SK-N-SH (cell line): ENCODE results near the gene CHST7. TPM values are rescaled to one million over a fixed set of nuclear protein-coding genes. Genes with fewer than 3 reads are reported as not detected.

ENCODE experiments used
- CTCF ChIA-PET: fragments of 300-600, 350-600 bp; formaldehyde crosslinking; extraction: SDS; loops from one replicate; lab custom pipeline; 2021; lab: Yijun Ruan, JAX
- POLR2A ChIA-PET: fragments of 350-600 bp; sonication (Branson Sonifier 250); formaldehyde crosslinking; extraction: SDS; loops from one replicate; lab custom pipeline; 2020; ENCODE audit warnings: antibody characterized with exemption, inconsistent platforms; lab: Yijun Ruan, JAX
- DNase-seq: peaks from one replicate; pipeline ENCODE4 v3.0.0; 2012
- H2AFZ ChIP-seq: fragments of 200-600 bp; sonication (generic); 2 replicates; pipeline ENCODE4 v1.8.1; 2016; ENCODE audit warnings: antibody characterized with exemption, mild to moderate bottlenecking, low read depth
- H3F3A ChIP-seq: fragments of 200-600 bp; sonication (generic); replicated peaks from 2 replicates; pipeline ENCODE3; 2016; ENCODE audit warnings: antibody characterized with exemption, mild to moderate bottlenecking; ENCODE audit not compliant: insufficient read depth
- H3K27ac ChIP-seq, 2 experiments: fragments of 200-500 bp in 1 of 2; fragments of 200-600 bp in 1 of 2; sonication (Bioruptor generic) in 1 of 2; sonication (generic), shearing (Covaris generic) in 1 of 2; 2 replicates each; pipeline versions ENCODE4 v1.5.1 to v1.6.1; 2014 to 2016; ENCODE audit warnings: low read depth in 2 of 2, inconsistent platforms in 1 of 2, low read length in 1 of 2, mild to moderate bottlenecking in 1 of 2, mixed read lengths in 1 of 2
- H3K27me3 ChIP-seq: fragments of 200-600 bp; sonication (generic), shearing (Covaris generic); 2 replicates; pipeline ENCODE4 v1.6.1; 2016; ENCODE audit warnings: mixed run types; ENCODE audit not compliant: insufficient read depth
- H3K36me3 ChIP-seq, 2 experiments: fragments of 200-500 bp in 1 of 2; fragments of 200-600 bp in 1 of 2; sonication (Bioruptor generic) in 1 of 2; sonication (generic) in 1 of 2; replicated peaks in 1 of 2; 2 replicates each; pipeline versions ENCODE3 to v1.5.1; 2014 to 2016; ENCODE audit warnings: low read length in 1 of 2, mild to moderate bottlenecking in 1 of 2; ENCODE audit not compliant: insufficient read depth in 2 of 2, control insufficient read depth in 1 of 2
- H3K4me1 ChIP-seq, 2 experiments: fragments of 200-500 bp in 1 of 2; fragments of 200-600 bp in 1 of 2; sonication (Bioruptor generic) in 1 of 2; sonication (generic), shearing (Covaris generic) in 1 of 2; 2 replicates each; pipeline versions ENCODE4 v1.5.1 to v1.6.1; 2014 to 2016; ENCODE audit warnings: low read depth in 1 of 2, low read length in 1 of 2, mixed run types in 1 of 2; ENCODE audit not compliant: insufficient read depth in 2 of 2, control insufficient read depth in 1 of 2
- H3K4me2 ChIP-seq: fragments of 200-600 bp; sonication (generic), shearing (Covaris generic); 2 replicates; pipeline ENCODE4 v1.6.1; 2017; ENCODE audit warnings: mixed run types
- H3K4me3 ChIP-seq, 2 experiments: fragments of 200-500 bp in 1 of 2; fragments of 200-600 bp in 1 of 2; sonication (Bioruptor generic) in 1 of 2; sonication (generic), shearing (Covaris generic) in 1 of 2; 2 replicates each; pipeline versions ENCODE4 v1.5.1 to v1.8.1; 2014 to 2016; ENCODE audit warnings: low read depth in 2 of 2, inconsistent platforms in 1 of 2, low read length in 1 of 2, mild to moderate bottlenecking in 1 of 2, mixed read lengths in 1 of 2, moderate library complexity in 1 of 2
- H3K79me2 ChIP-seq: fragments of 200-600 bp; sonication (generic); 2 replicates; pipeline ENCODE4 v1.8.1; 2017; ENCODE audit warnings: mild to moderate bottlenecking; ENCODE audit not compliant: insufficient read depth
- H3K9ac ChIP-seq: fragments of 200-600 bp; sonication (generic); 2 replicates; pipeline ENCODE4 v1.6.1; 2017; ENCODE audit warnings: mixed run types
- H3K9me2 ChIP-seq: fragments of 200-600 bp; sonication (generic); 2 replicates; pipeline ENCODE4 v1.6.1; 2017; ENCODE audit warnings: mixed run types
- H3K9me3 ChIP-seq: fragments of 200-600 bp; sonication (generic); 2 replicates; pipeline ENCODE4 v1.6.1; 2017; ENCODE audit warnings: mixed run types, mild to moderate bottlenecking, moderate library complexity
- H4K20me1 ChIP-seq: fragments of 200-600 bp; sonication (generic); 2 replicates; pipeline ENCODE4 v1.6.1; 2017; ENCODE audit warnings: mild to moderate bottlenecking, mixed run types; ENCODE audit not compliant: insufficient read depth
- CTCF ChIP-seq: fragments of 200-600 bp; sonication (generic); IDR thresholded peaks from 2 replicates; pipeline ENCODE4 v1.6.1; 2017; ENCODE audit warnings: antibody characterized with exemption, mild to moderate bottlenecking, moderate library complexity
- ELF1 ChIP-seq: IDR thresholded peaks from 2 replicates; pipeline ENCODE4 v1.4.0; 2012
- EP300 ChIP-seq, 2 experiments: IDR thresholded peaks; 2 replicates each; pipeline versions ENCODE4 v1.4.0 to v1.6.1; 2012; ENCODE audit warnings: borderline replicate concordance in 1 of 2, low read depth in 1 of 2, low read length in 1 of 2
- EZH2phosphoT487 ChIP-seq: fragments of 200-600 bp; sonication (generic); IDR thresholded peaks from 2 replicates; pipeline ENCODE4 v1.6.1; 2017; ENCODE audit warnings: low read depth, mixed run types, mild to moderate bottlenecking, antibody characterized with exemption, moderate library complexity, borderline replicate concordance
- FOSL2 ChIP-seq: IDR thresholded peaks from 2 replicates; pipeline ENCODE4 v1.4.0; 2012; ENCODE audit warnings: low read depth, mild to moderate bottlenecking, moderate library complexity, borderline replicate concordance
- FOXJ3 ChIP-seq: sonication (generic); formaldehyde crosslinking; IDR thresholded peaks from 2 replicates; pipeline ENCODE4 v1.5.1; 2020; ENCODE audit warnings: mild to moderate bottlenecking, missing genetic modification reagents
- GABPA ChIP-seq: IDR thresholded peaks from 2 replicates; pipeline ENCODE4 v1.4.0; 2012; ENCODE audit warnings: low read depth, mild to moderate bottlenecking
- IRF3 ChIP-seq: fragments of 150-350 bp; IDR thresholded peaks from 2 replicates; pipeline ENCODE4 v1.6.1; 2016; ENCODE audit warnings: mild to moderate bottlenecking, low read depth, low read length
- NRF1 ChIP-seq: IDR thresholded peaks from 2 replicates; pipeline ENCODE4 v1.6.1; 2012; ENCODE audit warnings: low read depth, mild to moderate bottlenecking, low read length
- PBX3 ChIP-seq: IDR thresholded peaks from 2 replicates; pipeline ENCODE4; 2012
- POLR2AphosphoS5 ChIP-seq: IDR thresholded peaks from 2 replicates; pipeline ENCODE4 v1.6.1; 2012; ENCODE audit warnings: low read depth, low read length
- RFX5 ChIP-seq: IDR thresholded peaks from 2 replicates; pipeline ENCODE4 v1.6.1; 2012; ENCODE audit warnings: mild to moderate bottlenecking, improper control_type of control experiment, low read length
- TAF1 ChIP-seq: IDR thresholded peaks from 2 replicates; pipeline ENCODE4 v1.6.1; 2012; ENCODE audit warnings: low read depth, mild to moderate bottlenecking, low read length, moderate library complexity, borderline replicate concordance
- USF1 ChIP-seq: IDR thresholded peaks from 2 replicates; pipeline ENCODE4 v1.4.0; 2012; ENCODE audit warnings: low read depth, borderline replicate concordance
- YY1 ChIP-seq: IDR thresholded peaks from 2 replicates; pipeline ENCODE4 v1.4.0; 2012; ENCODE audit warnings: low read depth, mild to moderate bottlenecking
- ZBTB33 ChIP-seq: IDR thresholded peaks from 2 replicates; pipeline ENCODE4 v1.4.0; 2012; ENCODE audit warnings: low read depth, borderline replicate concordance
- polyA plus RNA-seq, 3 experiments: library from polyadenylated mRNA; depleted of rRNA; stranded (reverse); fragments of >200 nt; gene quantifications; 2 replicates each; pipeline ENCODE4 v1.2.3, GENCODE V29; 2012

Gene CHST7
- polyA plus RNA-seq, 1 of the 3 experiments (the other 2 are of a cell fraction) = 6.2 TPM

- Histone ChIP-seq H3K4me2 (no peak overlapping the region), H3K79me2 (no peaks in the 10 kb centered on the region), H3F3A (no peaks in the 10 kb centered on the region), H4K20me1 (no peaks in the 10 kb centered on the region), H3K9ac (no peak overlapping the region)
- POLR2A ChIA-PET = no interaction called here
- no peak for TF ChIP-seq PBX3
- no peak for TF ChIP-seq POLR2AphosphoS5
- TF ChIP-seq RFX5 = no peak
- TF ChIP-seq IRF3 = no peak
- no peak for TF ChIP-seq EZH2phosphoT487
- no peak for TF ChIP-seq CTCF
- no peak for TF ChIP-seq ELF1
- TF ChIP-seq YY1 = no peak
- no peak for TF ChIP-seq EP300 (IDR thresholded peaks at IDR 0.05; ENCODE audit: borderline replicate concordance in 1 of 2, low read depth in 1 of 2, low read length in 1 of 2)
- no peak for TF ChIP-seq ZBTB33
- no peak for TF ChIP-seq GABPA
- no peak for TF ChIP-seq FOXJ3
- TF ChIP-seq FOSL2 = no peak
- TF ChIP-seq TAF1 = no peak
- no peak for TF ChIP-seq NRF1
- TF ChIP-seq USF1 = no peak
- TF ChIP-seq, all 33 proteins: peak for 0
- Histone ChIP-seq H3K9me3 (no peaks in the 10 kb centered on the region), H3K36me3 (peaks cover 0 to 12% of the 10 kb centered on the region in 2 experiments), H3K9me2 (no peaks in the 10 kb centered on the region), H3K4me1 (no peaks in the 10 kb centered on the region), H2AFZ (no peak overlapping the region), H3K4me3 (no peak overlapping the region), H3K27me3 (no peaks in the 10 kb centered on the region; the same call in 1 of the 2 replicates), H3K27ac (no peak overlapping the region)
- CTCF ChIA-PET = no interaction called here
- no peak for DNase-seq
These were observed 45.4 kb downstream of the CHST7 start for GRCh38 chrX:46618947-46619346.
